ENCODE data around the gene DUSP8. TPM values are rescaled to one million over a fixed set of nuclear protein-coding genes. Genes with fewer than 3 reads are reported as not detected.

The DUSP8 gene
- total RNA-seq, 1 donor from 2014 or later: 15.3 TPM

- H3K4me1 ChIP-seq: peaks cover 78% of the 10 kb centered on the region
- no peak overlapping the region for H3K4me3 ChIP-seq
- TF ChIP-seq CTCF (IDR thresholded peaks at IDR 0.05; ENCODE audit: borderline replicate concordance): no peak
- H3K9me3 ChIP-seq (replicated peaks): no peaks in the 10 kb centered on the region
- H3K36me3 ChIP-seq: peaks cover 17% of the 10 kb centered on the region
- intact Hi-C loops (cut with micrococcal nuclease): no loop called here
- no peak for DNase-seq
- H3K27ac ChIP-seq (replicated peaks): peak overlapping the region; percentile 19
- no peaks in the 10 kb centered on the region for H3K27me3 ChIP-seq (ENCODE audit: low read depth)
These were observed 4.9 kb downstream of the DUSP8 start for GRCh38 chr11:1567052-1567720.

GRCh38 chr11:1566381-1567051, 5.6 kb downstream of the DUSP8 start:
- H3K27me3 ChIP-seq (ENCODE audit: low read depth): no peaks in the 10 kb centered on the region
- H3K36me3 ChIP-seq: peaks cover 19% of the 10 kb centered on the region
- H3K4me1 ChIP-seq: peaks cover 78% of the 10 kb centered on the region
- intact Hi-C loops (cut with micrococcal nuclease): no loop called here
- no peak for TF ChIP-seq CTCF (IDR thresholded peaks at IDR 0.05; ENCODE audit: borderline replicate concordance)
- no peak for DNase-seq
- no peak overlapping the region for H3K27ac ChIP-seq (replicated peaks)
- no peaks in the 10 kb centered on the region for H3K9me3 ChIP-seq (replicated peaks)
- no peak overlapping the region for H3K4me3 ChIP-seq

- H3K27ac ChIP-seq (replicated peaks): no peak overlapping the region
- H3K9me3 ChIP-seq (replicated peaks): no peaks in the 10 kb centered on the region
- H3K36me3 ChIP-seq: peaks cover 21% of the 10 kb centered on the region
- TF ChIP-seq CTCF (IDR thresholded peaks at IDR 0.05; ENCODE audit: borderline replicate concordance): no peak
- H3K27me3 ChIP-seq (ENCODE audit: low read depth): no peaks in the 10 kb centered on the region
- intact Hi-C loops (cut with micrococcal nuclease): no loop called here
- DNase-seq: no peak
- H3K4me1 ChIP-seq: peaks cover 74% of the 10 kb centered on the region
- no peak overlapping the region for H3K4me3 ChIP-seq
These were observed 6.2 kb downstream of the DUSP8 start for GRCh38 chr11:1565904-1566247.

GRCh38 chr11:1565173-1565903, 6.7 kb downstream of the DUSP8 start:
- H3K9me3 ChIP-seq (replicated peaks): no peaks in the 10 kb centered on the region
- H3K4me1 ChIP-seq: peaks cover 74% of the 10 kb centered on the region
- intact Hi-C loops (cut with micrococcal nuclease): no loop called here
- DNase-seq: no peak
- peak overlapping the region; percentile 76 for H3K27ac ChIP-seq (replicated peaks)
- TF ChIP-seq CTCF (IDR thresholded peaks at IDR 0.05; ENCODE audit: borderline replicate concordance): no peak
- no peaks in the 10 kb centered on the region for H3K27me3 ChIP-seq (ENCODE audit: low read depth)
- peaks cover 21% of the 10 kb centered on the region for H3K36me3 ChIP-seq
- H3K4me3 ChIP-seq: no peak overlapping the region

GRCh38 chr11:1564535-1565172, 7.4 kb downstream of the DUSP8 start:
- Histone ChIP-seq H3K27ac (replicated peaks) (peak overlapping the region; percentile 76), H3K4me1 (peaks cover 74% of the 10 kb centered on the region), H3K4me3 (no peak overlapping the region), H3K36me3 (peaks cover 21% of the 10 kb centered on the region), H3K9me3 (replicated peaks) (no peaks in the 10 kb centered on the region), H3K27me3 (ENCODE audit: low read depth) (no peaks in the 10 kb centered on the region)
- TF ChIP-seq CTCF (IDR thresholded peaks at IDR 0.05; ENCODE audit: borderline replicate concordance): no peak
- DNase-seq: peak; percentile 75
- intact Hi-C loops (cut with micrococcal nuclease): no loop called here

All from left ventricle myocardium inferior (tissue), 1 donor.